Upper lobe of left lung (tissue), 4 donors: Measurements from ENCODE around the gene ANKRD65.

ENCODE experiments used
- EP300 ChIP-seq, 4 donors: sonication (generic); formaldehyde crosslinking; IDR thresholded peaks; one replicate each; pipeline ENCODE4 v1.5.1; 2017; ENCODE audit warnings: antibody characterized with exemption in 4 of 4, control low read depth in 2 of 4
- POLR2A ChIP-seq, 4 donors: fragments of 450-650 bp; IDR thresholded peaks; one replicate each; pipeline ENCODE4 v1.5.1; 2016 to 2017; ENCODE audit warnings: antibody characterized with exemption in 4 of 4, mild to moderate bottlenecking in 2 of 4
- POLR2AphosphoS5 ChIP-seq, 2 donors: sonication (generic); formaldehyde crosslinking; IDR thresholded peaks; one replicate each; pipeline ENCODE4 v1.5.1; 2017; ENCODE audit warnings: antibody characterized with exemption in 2 of 2
- TF ChIP-seq, protein P1 (sequence below), 6 experiments: fragments of 450-650 bp in 4 of 6; fragments of 200-600 bp in 2 of 6; sonication (generic) in 2 of 6; IDR thresholded peaks; one replicate each; pipeline ENCODE4 v1.5.1; 2016 to 2019; ENCODE audit warnings: antibody characterized with exemption in 6 of 6

GRCh38 chr1:1431845-1432273, 10.8 kb upstream of the ANKRD65 start:
- TF ChIP-seq, protein P1, sequence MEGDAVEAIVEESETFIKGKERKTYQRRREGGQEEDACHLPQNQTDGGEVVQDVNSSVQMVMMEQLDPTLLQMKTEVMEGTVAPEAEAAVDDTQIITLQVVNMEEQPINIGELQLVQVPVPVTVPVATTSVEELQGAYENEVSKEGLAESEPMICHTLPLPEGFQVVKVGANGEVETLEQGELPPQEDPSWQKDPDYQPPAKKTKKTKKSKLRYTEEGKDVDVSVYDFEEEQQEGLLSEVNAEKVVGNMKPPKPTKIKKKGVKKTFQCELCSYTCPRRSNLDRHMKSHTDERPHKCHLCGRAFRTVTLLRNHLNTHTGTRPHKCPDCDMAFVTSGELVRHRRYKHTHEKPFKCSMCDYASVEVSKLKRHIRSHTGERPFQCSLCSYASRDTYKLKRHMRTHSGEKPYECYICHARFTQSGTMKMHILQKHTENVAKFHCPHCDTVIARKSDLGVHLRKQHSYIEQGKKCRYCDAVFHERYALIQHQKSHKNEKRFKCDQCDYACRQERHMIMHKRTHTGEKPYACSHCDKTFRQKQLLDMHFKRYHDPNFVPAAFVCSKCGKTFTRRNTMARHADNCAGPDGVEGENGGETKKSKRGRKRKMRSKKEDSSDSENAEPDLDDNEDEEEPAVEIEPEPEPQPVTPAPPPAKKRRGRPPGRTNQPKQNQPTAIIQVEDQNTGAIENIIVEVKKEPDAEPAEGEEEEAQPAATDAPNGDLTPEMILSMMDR (IDR thresholded peaks at IDR 0.05), result no peak
- TF ChIP-seq POLR2A (IDR thresholded peaks at IDR 0.05) (peak in 1 of 4 donors; percentile 68), EP300 (IDR thresholded peaks at IDR 0.05) (no peak), POLR2AphosphoS5 (IDR thresholded peaks at IDR 0.05) (peak; percentile 15 to 42)
